GM12878 (cell line): ENCODE results near the gene MSRB1. TPM values are rescaled to one million over a fixed set of nuclear protein-coding genes. Genes with fewer than 3 reads are reported as not detected.

Experiments used
- ATAC-seq: fragments of 200-7000 bp; cut with Tn5 transposase; 3 replicates; pipeline ENCODE4 v1.9.1; 2020; ENCODE audit warnings: mild to moderate bottlenecking, moderate library complexity
- BruUV-seq: library from RNA; stranded (reverse); fragments of 400-500 nt; replicated peaks from 2 replicates; lab custom pipeline; 2021; lab: Mats Ljungman, UMichigan
- CTCF ChIA-PET: fragments of 300-600 bp; sonication (Branson Sonifier 250); formaldehyde crosslinking; extraction: SDS; loops from one replicate; lab custom pipeline; 2021; ENCODE audit warnings: inconsistent platforms; lab: Yijun Ruan, JAX
- POLR2A ChIA-PET: fragments of 350-600 bp; formaldehyde crosslinking; extraction: SDS; loops from one replicate; lab custom pipeline; 2021; ENCODE audit warnings: inconsistent platforms; lab: Charles Lee
- RAD21 ChIA-PET: fragments of 300-600 bp; sonication (Branson Sonifier 250); formaldehyde crosslinking; loops from one replicate; lab custom pipeline; 2023; ENCODE audit warnings: antibody characterized with exemption; ENCODE audit not compliant: unreplicated experiment; lab: Charles Lee
- SMC1A ChIA-PET: fragments of 300-600 bp; sonication (Branson Sonifier 250); formaldehyde crosslinking; loops from one replicate; lab custom pipeline; 2023; ENCODE audit not compliant: unreplicated experiment, uncharacterized antibody; lab: Charles Lee
- DNase-seq: peaks from one replicate; pipeline ENCODE4 v3.0.0-alpha.2; 2011; ENCODE audit warnings: low read depth, low spot score
- FAIRE-seq: peaks from 3 replicates; lab custom pipeline; 2011; peaks lifted over from hg19 to GRCh38; lab: Jason Lieb, UNC
- H2AFZ ChIP-seq: 2 replicates; pipeline ENCODE4 v1.6.0; 2011; ENCODE audit warnings: low read depth, low read length, control low read depth; ENCODE audit not compliant: control insufficient read depth
- H3K27ac ChIP-seq: 2 replicates; pipeline ENCODE4 v1.5.1; 2011; ENCODE audit warnings: control low read depth; ENCODE audit not compliant: control insufficient read depth, insufficient read depth
- H3K27me3 ChIP-seq, 2 experiments: replicated peaks in 1 of 2; 2 replicates each; pipeline versions ENCODE4 v1.6.0 to v1.6.1; 2011; ENCODE audit warnings: low read length in 1 of 2; ENCODE audit not compliant: control insufficient read depth in 2 of 2, insufficient read depth in 2 of 2
- H3K36me3 ChIP-seq, 2 experiments: 2 replicates each; pipeline ENCODE4 v1.5.1; 2011; ENCODE audit warnings: low read length in 1 of 2; ENCODE audit not compliant: control insufficient read depth in 2 of 2, insufficient read depth in 2 of 2
- H3K4me1 ChIP-seq: 2 replicates; pipeline ENCODE4 v1.6.1; 2011; ENCODE audit warnings: mild to moderate bottlenecking, low read length, moderate library complexity, mixed read lengths; ENCODE audit not compliant: control insufficient read depth, insufficient read depth
- H3K4me2 ChIP-seq: 2 replicates; pipeline ENCODE4 v1.6.0; 2011; ENCODE audit warnings: control low read depth; ENCODE audit not compliant: control insufficient read depth, insufficient read depth
- H3K4me3 ChIP-seq: fragments of 200-600 bp; sonication (generic); 2 replicates; pipeline ENCODE4 v1.5.1; 2016
- H3K79me2 ChIP-seq: 2 replicates; pipeline ENCODE4 v1.6.0; 2011; ENCODE audit warnings: low read length; ENCODE audit not compliant: control insufficient read depth, insufficient read depth
- H3K9ac ChIP-seq: 2 replicates; pipeline ENCODE4 v1.8.0; 2011; ENCODE audit warnings: low read length, control low read depth, mixed read lengths; ENCODE audit not compliant: control insufficient read depth, insufficient read depth
- H3K9me3 ChIP-seq: replicated peaks from 3 replicates; pipeline ENCODE4 v1.5.1; 2011; ENCODE audit warnings: mild to moderate bottlenecking, low read length; ENCODE audit not compliant: control insufficient read depth, insufficient read depth
- H4K20me1 ChIP-seq: 2 replicates; pipeline ENCODE4 v1.6.0; 2011; ENCODE audit not compliant: control insufficient read depth, insufficient read depth
- BCL11A ChIP-seq: IDR thresholded peaks from 2 replicates; pipeline ENCODE4 v1.6.1; 2011; ENCODE audit warnings: low read depth, low read length
- EGR1 ChIP-seq, 2 experiments: IDR thresholded peaks; 1 replicate in 1 of 2; 2 replicates in 1 of 2; pipeline ENCODE4 v1.6.1; 2011 to 2012; ENCODE audit warnings: low read depth in 2 of 2, low read length in 2 of 2, borderline replicate concordance in 1 of 2, mild to moderate bottlenecking in 1 of 2, moderate library complexity in 1 of 2
- HSF1 ChIP-seq: fragments of 150-350 bp; IDR thresholded peaks from 2 replicates; pipeline ENCODE4 v1.6.1; 2014; ENCODE audit warnings: mild to moderate bottlenecking, low read depth, low read length
- IKZF1 ChIP-seq: fragments of 450-650 bp; conservative IDR thresholded peaks from 2 replicates; pipeline ENCODE4 v1.6.1; 2017; ENCODE audit warnings: antibody characterized with exemption, mild to moderate bottlenecking
- SMARCA5 ChIP-seq: fragments of 450-650 bp; IDR thresholded peaks from 2 replicates; pipeline ENCODE4 v1.6.1; 2017; ENCODE audit warnings: mild to moderate bottlenecking
- USF1 ChIP-seq: IDR thresholded peaks from 2 replicates; pipeline ENCODE4 v1.6.1; 2011; ENCODE audit warnings: borderline replicate concordance, low read depth, mild to moderate bottlenecking, moderate library complexity, mixed read lengths, low read length; ENCODE audit not compliant: insufficient read depth; ENCODE audit errors: extremely low read length
- USF2 ChIP-seq: IDR thresholded peaks from 2 replicates; pipeline ENCODE4 v1.6.1; 2011; ENCODE audit warnings: low read depth, low read length, improper control_type of control experiment, borderline replicate concordance
- ZNF274 ChIP-seq: IDR thresholded peaks from one replicate; pipeline ENCODE4 v1.8.0; 2011; ENCODE audit not compliant: insufficient read length, insufficient read depth
- WGBS: methylation state at CpG from one replicate; pipeline ENCODE4 v1.1.6; 2016; ENCODE audit warnings: low lambda C conversion rate; ENCODE audit not compliant: insufficient replicate concordance, insufficient coverage; ENCODE audit errors: missing lambda C conversion rate; 5-methylcytosine and 5-hydroxymethylcytosine counted together
- in situ Hi-C: fragments of 300-500 bp; cut with MboI; formaldehyde crosslinking; loops from 9 replicates; pipeline ENCODE4 v1.14.3; 2018; ENCODE audit warnings: mixed read lengths
- intact Hi-C: fragments of 100-400 bp; cut with micrococcal nuclease; formaldehyde crosslinking; loops from one replicate; pipeline ENCODE4 v1.14.2; 2022; ENCODE audit not compliant: unreplicated experiment
- polyA plus RNA-seq, 11 experiments: library from polyadenylated mRNA; depleted of rRNA in 4 of 11; unstranded in 6 of 11; stranded (reverse) in 5 of 11; fragments of >200 nt; fragmentation: Nextera tagmentation in 4 of 11; fragmentation: Illumina TruSeq in 1 of 11; extraction: Ambion mirVana in 4 of 11; extraction: Trizol in 1 of 11; gene quantifications; 1 replicate in 1 of 11; 2 replicates in 10 of 11; pipeline versions ENCODE4 v1.2.1 to v1.2.3, GENCODE V29; 2011 to 2016; ENCODE audit warnings: inconsistent platforms in 2 of 11, missing spikeins in 2 of 11, low read depth in 1 of 11
- total RNA-seq, 4 experiments: library from RNA; depleted of rRNA in 3 of 4; stranded (reverse); fragments of >200 nt in 3 of 4; fragmentation: Illumina TruSeq in 1 of 4; extraction: Trizol in 1 of 4; gene quantifications; 2 replicates each; pipeline versions ENCODE4 v1.2.1 to v1.2.3, GENCODE V29; 2013 to 2021
- TF ChIP-seq, protein P1 (sequence below): IDR thresholded peaks from 2 replicates; pipeline ENCODE4 v1.6.1; 2012; ENCODE audit warnings: low read depth, low read length, improper control_type of control experiment
- TF ChIP-seq, protein P2 (sequence below): IDR thresholded peaks from 2 replicates; pipeline ENCODE4 v1.6.1; 2012; ENCODE audit warnings: low read length, inconsistent platforms
- TF ChIP-seq, protein P3 (sequence below): fragments of 450-650 bp; IDR thresholded peaks from 2 replicates; pipeline ENCODE4 v1.6.1; 2017; ENCODE audit warnings: mild to moderate bottlenecking
- TF ChIP-seq, protein P4 (sequence below): fragments of 450-650 bp; IDR thresholded peaks from 2 replicates; pipeline ENCODE4 v1.6.1; 2017; ENCODE audit warnings: mild to moderate bottlenecking, moderate library complexity

The MSRB1 gene
- total and polyA plus RNA-seq, 10 of the 15 experiments (the other 5 are each of a cell fraction or from before 2014, with no cell fraction given): 5.1 to 48.6 (median 25.7) TPM

- ChIA-PET RAD21 (no interaction called here), SMC1A (no interaction called here), CTCF (interaction anchor here (0.7 kb wide), 1 partner anchor 1694 kb away, joined by 3 read pairs; no protein-coding TSS in a partner anchor), POLR2A (interaction anchor here (0.7 to 0.9 kb wide), 2 partner anchors 18 to 176 kb away, joined by 3 read pairs; no protein-coding TSS in a partner anchor)
- Histone ChIP-seq H3K27me3 (peaks cover 3% of the 10 kb centered on the region in 2 experiments; a peak in 3 of 4 replicates), H3K4me3 (no peak overlapping the region), H3K9me3 (no peaks in the 10 kb centered on the region), H3K27ac (no peak overlapping the region), H2AFZ (no peak overlapping the region), H3K4me1 (no peaks in the 10 kb centered on the region), H4K20me1 (no peaks in the 10 kb centered on the region), H3K4me2 (no peak overlapping the region), H3K79me2 (no peaks in the 10 kb centered on the region), H3K9ac (no peak overlapping the region), H3K36me3 (no peaks in the 10 kb centered on the region; a peak in 1 of 4 replicates)
- no TSS peak for BruUV-seq
- intact Hi-C loops (no loop called here), in situ Hi-C loops (no loop called here)
- no peak for DNase-seq
- FAIRE-seq: no peak
- WGBS: 17% methylated on average over 8 of the region's 8 CpGs
- no peak for ATAC-seq
- TF ChIP-seq, protein P1, sequence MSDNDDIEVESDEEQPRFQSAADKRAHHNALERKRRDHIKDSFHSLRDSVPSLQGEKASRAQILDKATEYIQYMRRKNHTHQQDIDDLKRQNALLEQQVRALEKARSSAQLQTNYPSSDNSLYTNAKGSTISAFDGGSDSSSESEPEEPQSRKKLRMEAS: no peak
- no peak for TF ChIP-seq ZNF274
- TF ChIP-seq USF1: no peak
- TF ChIP-seq USF2: no peak
- no peak for TF ChIP-seq IKZF1
- TF ChIP-seq BCL11A: no peak
- TF ChIP-seq, protein P2, sequence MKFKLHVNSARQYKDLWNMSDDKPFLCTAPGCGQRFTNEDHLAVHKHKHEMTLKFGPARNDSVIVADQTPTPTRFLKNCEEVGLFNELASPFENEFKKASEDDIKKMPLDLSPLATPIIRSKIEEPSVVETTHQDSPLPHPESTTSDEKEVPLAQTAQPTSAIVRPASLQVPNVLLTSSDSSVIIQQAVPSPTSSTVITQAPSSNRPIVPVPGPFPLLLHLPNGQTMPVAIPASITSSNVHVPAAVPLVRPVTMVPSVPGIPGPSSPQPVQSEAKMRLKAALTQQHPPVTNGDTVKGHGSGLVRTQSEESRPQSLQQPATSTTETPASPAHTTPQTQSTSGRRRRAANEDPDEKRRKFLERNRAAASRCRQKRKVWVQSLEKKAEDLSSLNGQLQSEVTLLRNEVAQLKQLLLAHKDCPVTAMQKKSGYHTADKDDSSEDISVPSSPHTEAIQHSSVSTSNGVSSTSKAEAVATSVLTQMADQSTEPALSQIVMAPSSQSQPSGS: no peak
- no peak for TF ChIP-seq HSF1
- TF ChIP-seq, protein P3, sequence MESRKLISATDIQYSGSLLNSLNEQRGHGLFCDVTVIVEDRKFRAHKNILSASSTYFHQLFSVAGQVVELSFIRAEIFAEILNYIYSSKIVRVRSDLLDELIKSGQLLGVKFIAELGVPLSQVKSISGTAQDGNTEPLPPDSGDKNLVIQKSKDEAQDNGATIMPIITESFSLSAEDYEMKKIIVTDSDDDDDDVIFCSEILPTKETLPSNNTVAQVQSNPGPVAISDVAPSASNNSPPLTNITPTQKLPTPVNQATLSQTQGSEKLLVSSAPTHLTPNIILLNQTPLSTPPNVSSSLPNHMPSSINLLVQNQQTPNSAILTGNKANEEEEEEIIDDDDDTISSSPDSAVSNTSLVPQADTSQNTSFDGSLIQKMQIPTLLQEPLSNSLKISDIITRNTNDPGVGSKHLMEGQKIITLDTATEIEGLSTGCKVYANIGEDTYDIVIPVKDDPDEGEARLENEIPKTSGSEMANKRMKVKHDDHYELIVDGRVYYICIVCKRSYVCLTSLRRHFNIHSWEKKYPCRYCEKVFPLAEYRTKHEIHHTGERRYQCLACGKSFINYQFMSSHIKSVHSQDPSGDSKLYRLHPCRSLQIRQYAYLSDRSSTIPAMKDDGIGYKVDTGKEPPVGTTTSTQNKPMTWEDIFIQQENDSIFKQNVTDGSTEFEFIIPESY: no peak
- TF ChIP-seq, protein P4, sequence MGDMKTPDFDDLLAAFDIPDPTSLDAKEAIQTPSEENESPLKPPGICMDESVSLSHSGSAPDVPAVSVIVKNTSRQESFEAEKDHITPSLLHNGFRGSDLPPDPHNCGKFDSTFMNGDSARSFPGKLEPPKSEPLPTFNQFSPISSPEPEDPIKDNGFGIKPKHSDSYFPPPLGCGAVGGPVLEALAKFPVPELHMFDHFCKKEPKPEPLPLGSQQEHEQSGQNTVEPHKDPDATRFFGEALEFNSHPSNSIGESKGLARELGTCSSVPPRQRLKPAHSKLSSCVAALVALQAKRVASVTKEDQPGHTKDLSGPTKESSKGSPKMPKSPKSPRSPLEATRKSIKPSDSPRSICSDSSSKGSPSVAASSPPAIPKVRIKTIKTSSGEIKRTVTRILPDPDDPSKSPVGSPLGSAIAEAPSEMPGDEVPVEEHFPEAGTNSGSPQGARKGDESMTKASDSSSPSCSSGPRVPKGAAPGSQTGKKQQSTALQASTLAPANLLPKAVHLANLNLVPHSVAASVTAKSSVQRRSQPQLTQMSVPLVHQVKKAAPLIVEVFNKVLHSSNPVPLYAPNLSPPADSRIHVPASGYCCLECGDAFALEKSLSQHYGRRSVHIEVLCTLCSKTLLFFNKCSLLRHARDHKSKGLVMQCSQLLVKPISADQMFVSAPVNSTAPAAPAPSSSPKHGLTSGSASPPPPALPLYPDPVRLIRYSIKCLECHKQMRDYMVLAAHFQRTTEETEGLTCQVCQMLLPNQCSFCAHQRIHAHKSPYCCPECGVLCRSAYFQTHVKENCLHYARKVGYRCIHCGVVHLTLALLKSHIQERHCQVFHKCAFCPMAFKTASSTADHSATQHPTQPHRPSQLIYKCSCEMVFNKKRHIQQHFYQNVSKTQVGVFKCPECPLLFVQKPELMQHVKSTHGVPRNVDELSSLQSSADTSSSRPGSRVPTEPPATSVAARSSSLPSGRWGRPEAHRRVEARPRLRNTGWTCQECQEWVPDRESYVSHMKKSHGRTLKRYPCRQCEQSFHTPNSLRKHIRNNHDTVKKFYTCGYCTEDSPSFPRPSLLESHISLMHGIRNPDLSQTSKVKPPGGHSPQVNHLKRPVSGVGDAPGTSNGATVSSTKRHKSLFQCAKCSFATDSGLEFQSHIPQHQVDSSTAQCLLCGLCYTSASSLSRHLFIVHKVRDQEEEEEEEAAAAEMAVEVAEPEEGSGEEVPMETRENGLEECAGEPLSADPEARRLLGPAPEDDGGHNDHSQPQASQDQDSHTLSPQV: no peak
- no peak for TF ChIP-seq SMARCA5
- TF ChIP-seq EGR1 (IDR thresholded peaks at IDR 0.05; ENCODE audit: borderline replicate concordance in 1 of 2, low read depth in 2 of 2, low read length in 2 of 2): no peak
These were observed 20.6 kb downstream of the MSRB1 start for GRCh38 chr16:1922357-1922756.
